Thyroid gland (tissue), 4 donors: ENCODE data around the gene RALY.

ENCODE experiments used
- CTCF ChIP-seq, 6 experiments: fragments of 200-600 bp in 3 of 6; fragments of 450-650 bp in 3 of 6; sonication (generic) in 3 of 6; IDR thresholded peaks; one replicate each; pipeline ENCODE4 v1.5.1; 2016 to 2019; ENCODE audit warnings: antibody characterized with exemption in 6 of 6, mild to moderate bottlenecking in 2 of 6, inconsistent platforms in 1 of 6, moderate library complexity in 1 of 6
- POLR2A ChIP-seq, 2 donors: fragments of 450-650 bp; IDR thresholded peaks; one replicate each; pipeline ENCODE4 v1.6.1; 2017; ENCODE audit warnings: antibody characterized with exemption in 2 of 2, mild to moderate bottlenecking in 2 of 2, moderate library complexity in 1 of 2

- TF ChIP-seq CTCF (IDR thresholded peaks at IDR 0.05): no peak
- TF ChIP-seq POLR2A (IDR thresholded peaks at IDR 0.05): no peak
Observed at GRCh38 chr20:34049897-34050695, 56.4 kb downstream of the RALY start.
